Ureter (tissue), 1 donor: Measurements from ENCODE around the gene ZNF618. TPM values are rescaled to one million over a fixed set of nuclear protein-coding genes. Genes with fewer than 3 reads are reported as not detected.
A peak's percentile ranks its signal among the peaks of the same experiment; 100 is the strongest.

Experiments used
- DNase-seq: peaks from one replicate; pipeline ENCODE4 v3.0.0-alpha.2; 2020; ENCODE audit warnings: low spot score
- total RNA-seq: library from RNA; stranded (reverse); gene quantifications from one replicate; pipeline ENCODE4 v1.2.4, GENCODE V29; 2023
- donor health status: DM: yes; HTN: yes; CAD: no.

Gene ZNF618
- total RNA-seq, 1 donor from 2014 or later = 16.1 TPM

GRCh38 chr9:114098021-114098935 lies 222.2 kb downstream of the ZNF618 start:
- peak; percentile 67 for DNase-seq

GRCh38 chr9:114098936-114099668 lies 223.0 kb downstream of the ZNF618 start, which contains the start of gene KIF12:
KIF12 (minus strand) TSS chr9:114099292; CDS start chr9:114099276, 16 bp downstream.
- no peak for DNase-seq

DNA sequence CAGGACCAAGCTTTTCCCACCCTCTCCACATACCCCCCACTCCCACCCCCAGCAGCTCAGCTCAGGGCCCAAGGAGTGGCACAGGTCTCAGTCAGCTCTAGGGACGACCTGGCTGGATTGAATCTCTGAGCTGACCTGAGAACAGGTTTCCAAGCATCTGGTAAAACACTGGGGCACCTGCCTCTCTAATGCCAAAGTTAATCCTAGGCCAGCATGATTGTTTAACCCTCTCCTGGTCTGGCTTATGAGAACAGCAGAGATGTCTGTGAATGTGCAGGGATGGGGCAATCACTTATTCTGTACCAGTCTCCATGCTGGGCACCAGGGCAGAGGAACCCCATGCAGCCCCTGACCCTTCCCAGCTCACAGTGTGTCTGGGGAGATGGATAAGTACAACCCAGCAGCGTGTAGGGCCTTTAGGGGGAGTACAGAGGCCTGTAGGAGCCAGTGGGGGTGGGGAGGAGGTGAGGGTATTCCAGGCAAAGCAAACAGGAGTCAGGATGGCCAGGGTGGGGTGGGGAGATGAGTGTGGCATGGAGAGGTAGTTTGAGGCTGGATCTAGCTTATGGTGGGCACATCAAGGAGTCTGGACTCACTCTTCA lies 223.7 kb downstream of the ZNF618 start:
- no peak for DNase-seq

DNA sequence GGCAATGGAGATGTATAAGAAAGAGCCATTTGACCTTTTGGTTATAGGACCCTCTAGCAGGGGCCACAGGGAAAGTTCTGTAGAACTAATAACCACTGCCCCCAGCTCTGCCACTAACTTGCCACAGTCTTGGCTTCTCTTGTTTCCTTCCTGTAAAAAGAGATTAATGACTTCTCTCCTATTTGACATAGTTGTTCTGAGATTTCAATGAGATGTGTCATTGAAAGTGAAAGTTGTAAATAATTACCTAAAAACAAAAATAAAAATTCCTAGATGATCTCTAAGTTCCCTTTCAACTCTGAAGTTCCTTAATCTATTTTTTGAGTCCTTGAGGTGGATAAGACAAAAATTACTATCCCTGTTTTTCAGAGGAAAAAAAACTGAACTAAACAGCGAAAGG lies 224.4 kb downstream of the ZNF618 start:
- no peak for DNase-seq

- DNase-seq = no peak
Measured at GRCh38 chr9:114102484-114102883, 226.4 kb downstream of the ZNF618 start.

DNA sequence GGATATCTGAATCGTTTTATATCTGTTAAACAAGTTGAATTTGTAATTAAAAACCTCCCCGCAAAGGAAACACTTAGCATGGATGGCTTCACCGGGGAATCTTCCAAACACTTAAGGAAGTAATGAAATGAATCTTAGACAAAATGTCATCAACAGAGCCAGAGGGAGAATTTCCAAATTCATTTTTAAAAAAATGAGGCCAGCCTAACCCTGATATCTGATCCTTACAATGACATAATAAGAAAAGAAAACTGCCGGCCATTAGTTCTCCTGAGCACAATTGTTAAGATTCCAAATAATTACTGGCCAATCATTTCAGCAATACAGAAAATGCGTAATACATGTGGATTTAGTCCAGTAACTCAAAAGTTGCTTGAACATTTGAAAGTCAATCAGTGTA lies 229.1 kb downstream of the ZNF618 start:
- no peak for DNase-seq

Other genes with a start within 250 kb of the ZNF618 start
- gene AMBP, start 202.0 kb downstream of the ZNF618 start, total RNA-seq = 0.99 TPM
- 6.4 TPM for gene KIF12, start 223.0 kb downstream of the ZNF618 start, total RNA-seq